GM10248 (cell line): ENCODE measurements around the gene SH3GL3.

Experiments used
- CTCF ChIA-PET: fragments of 300-600 bp; sonication (Branson Sonifier 250); formaldehyde crosslinking; extraction: SDS; loops from one replicate; lab custom pipeline; 2021; ENCODE audit warnings: antibody characterized with exemption; lab: Yijun Ruan, JAX
- POLR2A ChIA-PET: fragments of 350-650 bp; sonication (Branson Sonifier 250); formaldehyde crosslinking; extraction: SDS; loops from one replicate; lab custom pipeline; 2020; ENCODE audit warnings: antibody characterized with exemption; lab: Yijun Ruan, JAX
- DNase-seq: peaks from one replicate; pipeline ENCODE4 v3.0.0; 2012; ENCODE audit errors: extremely low spot score
- TF ChIP-seq, protein P1 (sequence below): IDR thresholded peaks from 2 replicates; pipeline ENCODE4 v1.5.1; 2012; ENCODE audit warnings: mild to moderate bottlenecking, low read depth; ENCODE audit errors: extremely low read depth, missing control alignments, control extremely low read depth

SH3GL3 gene

GRCh38 chr15:83574345-83574744 lies 127.2 kb downstream of the SH3GL3 start:
- ChIA-PET CTCF (interaction anchor here (0.8 to 2.6 kb wide), 4 partner anchors 8 to 326 kb away, joined by 3 to 19 read pairs (median 6); no protein-coding TSS in a partner anchor), POLR2A (no interaction called here)
- TF ChIP-seq, protein P1, sequence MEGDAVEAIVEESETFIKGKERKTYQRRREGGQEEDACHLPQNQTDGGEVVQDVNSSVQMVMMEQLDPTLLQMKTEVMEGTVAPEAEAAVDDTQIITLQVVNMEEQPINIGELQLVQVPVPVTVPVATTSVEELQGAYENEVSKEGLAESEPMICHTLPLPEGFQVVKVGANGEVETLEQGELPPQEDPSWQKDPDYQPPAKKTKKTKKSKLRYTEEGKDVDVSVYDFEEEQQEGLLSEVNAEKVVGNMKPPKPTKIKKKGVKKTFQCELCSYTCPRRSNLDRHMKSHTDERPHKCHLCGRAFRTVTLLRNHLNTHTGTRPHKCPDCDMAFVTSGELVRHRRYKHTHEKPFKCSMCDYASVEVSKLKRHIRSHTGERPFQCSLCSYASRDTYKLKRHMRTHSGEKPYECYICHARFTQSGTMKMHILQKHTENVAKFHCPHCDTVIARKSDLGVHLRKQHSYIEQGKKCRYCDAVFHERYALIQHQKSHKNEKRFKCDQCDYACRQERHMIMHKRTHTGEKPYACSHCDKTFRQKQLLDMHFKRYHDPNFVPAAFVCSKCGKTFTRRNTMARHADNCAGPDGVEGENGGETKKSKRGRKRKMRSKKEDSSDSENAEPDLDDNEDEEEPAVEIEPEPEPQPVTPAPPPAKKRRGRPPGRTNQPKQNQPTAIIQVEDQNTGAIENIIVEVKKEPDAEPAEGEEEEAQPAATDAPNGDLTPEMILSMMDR: no peak
- no peak for DNase-seq

- DNase-seq: no peak
- ChIA-PET POLR2A (no interaction called here), CTCF (interaction anchor here (1.1 to 1.2 kb wide), 2 partner anchors 8 to 10 kb away, joined by 4 read pairs; no protein-coding TSS in a partner anchor)
- TF ChIP-seq, protein P1: no peak
Measured at GRCh38 chr15:83578691-83579090, 131.6 kb downstream of the SH3GL3 start.

- POLR2A ChIA-PET: no interaction called here
- CTCF ChIA-PET: no interaction called here
- DNase-seq: no peak
- TF ChIP-seq, protein P1: no peak
Measured at GRCh38 chr15:83581381-83581780, 134.2 kb downstream of the SH3GL3 start.

GRCh38 chr15:83582381-83582780 lies 135.2 kb downstream of the SH3GL3 start:
- TF ChIP-seq, protein P1: no peak
- CTCF ChIA-PET: no interaction called here
- no peak for DNase-seq
- POLR2A ChIA-PET: no interaction called here

DNA sequence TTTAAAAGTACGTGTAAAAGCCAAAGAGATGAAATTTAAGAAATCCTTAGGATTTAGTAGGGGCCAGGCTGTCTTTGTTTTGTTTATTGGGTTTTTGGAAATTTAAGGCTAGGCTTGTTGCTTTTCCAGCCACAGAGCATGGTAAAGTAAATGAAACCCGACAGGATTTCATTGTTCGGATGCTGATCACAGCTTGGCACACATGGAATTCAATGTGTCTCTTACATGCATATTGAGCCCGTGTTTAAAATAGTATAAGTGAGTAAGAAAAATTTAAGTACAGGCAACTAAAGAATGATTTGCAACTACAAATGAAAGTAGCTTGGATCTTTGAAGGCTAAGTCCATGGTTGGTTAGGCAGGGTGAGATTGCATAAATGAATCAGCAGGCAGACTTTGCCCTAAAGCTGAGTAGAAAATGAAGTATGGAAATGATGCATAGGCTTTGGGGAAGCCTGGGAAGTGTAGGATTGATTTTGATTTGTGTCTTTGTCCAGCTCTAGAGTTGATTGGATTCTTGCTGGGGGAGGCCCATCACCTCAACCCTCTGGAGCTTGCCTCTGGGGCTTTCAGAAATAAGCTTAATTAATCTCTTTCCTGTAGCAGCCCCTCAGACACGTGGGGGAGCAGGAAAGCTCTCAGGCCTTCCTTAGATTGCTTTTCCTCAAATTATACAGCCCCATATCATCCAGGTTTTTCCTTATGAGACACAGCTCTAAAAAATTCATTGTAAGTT lies 138.6 kb downstream of the SH3GL3 start:
- ChIA-PET POLR2A (no interaction called here), CTCF (interaction anchor here (0.9 to 2.7 kb wide), 3 partner anchors 14 to 19 kb away, joined by 3 to 15 read pairs (median 3); no protein-coding TSS in a partner anchor)
- no peak for DNase-seq
- TF ChIP-seq, protein P1: no peak

- TF ChIP-seq, protein P1: no peak
- ChIA-PET POLR2A (no interaction called here), CTCF (interaction anchor here (0.9 to 2.7 kb wide), 2 partner anchors 17 to 21 kb away, joined by 3 to 15 read pairs; no protein-coding TSS in a partner anchor)
- no peak for DNase-seq
Measured at GRCh38 chr15:83587091-83587490, 139.9 kb downstream of the SH3GL3 start.
